Activated CD4-positive, alpha-beta T cell treated with anti-CD3 and anti-CD28 coated beads, Interleukin-2, amount 10 ng/mL, durations not matched to agents 7 days and 5 days (primary cell): ENCODE measurements around the gene ARL9. TPM values are rescaled to one million over a fixed set of nuclear protein-coding genes. Genes with fewer than 3 reads are reported as not detected.

Experiments used
- CTCF ChIA-PET: fragments of 350-600 bp; sonication (Branson Sonifier 250); formaldehyde crosslinking; loops from one replicate; lab custom pipeline; 2021; ENCODE audit warnings: antibody characterized with exemption; lab: Charles Lee
- POLR2A ChIA-PET: fragments of 350-600 bp; sonication (Branson Sonifier 250); formaldehyde crosslinking; loops from one replicate; lab custom pipeline; 2021; ENCODE audit warnings: antibody characterized with exemption; lab: Charles Lee
- DNase-seq: peaks from one replicate; pipeline ENCODE4 v3.0.0-alpha.2; 2020
- H3K27ac Mint-ChIP-seq: one replicate; pipeline ENCODE4 v1.8.0; 2021; ENCODE audit warnings: mild to moderate bottlenecking, moderate library complexity, mixed read lengths
- H3K27me3 Mint-ChIP-seq: one replicate; pipeline ENCODE4 v1.8.0; 2021; ENCODE audit warnings: mixed read lengths
- H3K36me3 Mint-ChIP-seq: one replicate; pipeline ENCODE4 v1.8.0; 2021; ENCODE audit warnings: low read depth, mixed read lengths
- H3K4me1 Mint-ChIP-seq: one replicate; pipeline ENCODE4 v1.8.0; 2021; ENCODE audit warnings: mixed read lengths
- H3K4me3 Mint-ChIP-seq: one replicate; pipeline ENCODE4 v1.8.0; 2021; ENCODE audit warnings: mild to moderate bottlenecking, moderate library complexity, mixed read lengths
- H3K9me3 Mint-ChIP-seq: one replicate; pipeline ENCODE4 v1.8.0; 2021; ENCODE audit warnings: mixed read lengths
- total RNA-seq, 2 experiments: library from RNA; stranded (reverse); gene quantifications; one replicate each; pipeline ENCODE4 v1.2.3, GENCODE V29; 2021

ARL9 gene
- total RNA-seq, 2 experiments from 2014 or later: 0.10 TPM; not detected in 1

- DNase-seq: peak; percentile 9
- Mint-ChIP-seq H3K9me3 (no peaks in the 10 kb centered on the region), H3K27ac (peak overlapping the region; percentile 84), H3K4me3 (peak overlapping the region; percentile 97), H3K4me1 (peaks cover 45% of the 10 kb centered on the region), H3K36me3 (peaks cover 52% of the 10 kb centered on the region), H3K27me3 (no peaks in the 10 kb centered on the region)
- POLR2A ChIA-PET: interaction anchor here (0.6 kb wide), 1 partner anchor 150 kb away, joined by 5 read pairs; no protein-coding TSS in a partner anchor
- CTCF ChIA-PET: interaction anchor here (0.6 to 1.5 kb wide), 3 partner anchors 32 to 367 kb away, joined by 3 to 5 read pairs (median 4); partner anchors contain the start of gene PAICS
These were observed 35.9 kb upstream of the ARL9 start for GRCh38 chr4:56469489-56470210.

- DNase-seq: no peak
- Mint-ChIP-seq H3K9me3 (no peaks in the 10 kb centered on the region), H3K27me3 (no peaks in the 10 kb centered on the region), H3K27ac (no peak overlapping the region), H3K4me1 (peaks cover 8% of the 10 kb centered on the region), H3K36me3 (peaks cover 63% of the 10 kb centered on the region), H3K4me3 (no peak overlapping the region)
- POLR2A ChIA-PET: no interaction called here
- CTCF ChIA-PET: no interaction called here
These were observed 29.7 kb upstream of the ARL9 start for GRCh38 chr4:56475917-56476316.

- Mint-ChIP-seq H3K9me3 (no peaks in the 10 kb centered on the region), H3K27me3 (no peaks in the 10 kb centered on the region), H3K4me3 (no peak overlapping the region), H3K36me3 (peaks cover 54% of the 10 kb centered on the region), H3K27ac (no peak overlapping the region), H3K4me1 (peaks cover 2% of the 10 kb centered on the region)
- ChIA-PET CTCF (interaction anchor here (0.6 kb wide), 1 partner anchor 451 kb away, joined by 3 read pairs; no protein-coding TSS in a partner anchor), POLR2A (no interaction called here)
- no peak for DNase-seq
These were observed 28.3 kb upstream of the ARL9 start for GRCh38 chr4:56477192-56477702.

- H3K4me1 Mint-ChIP-seq: peaks cover 1% of the 10 kb centered on the region
- H3K27me3 Mint-ChIP-seq: no peaks in the 10 kb centered on the region
- ChIA-PET POLR2A (interaction anchor here (0.7 kb wide), 1 partner anchor 20 kb away, joined by 3 read pairs; no protein-coding TSS in a partner anchor), CTCF (interaction anchor here (1.3 kb wide), 1 partner anchor 9 kb away, joined by 3 read pairs; no protein-coding TSS in a partner anchor)
- H3K9me3 Mint-ChIP-seq: no peaks in the 10 kb centered on the region
- no peak overlapping the region for H3K27ac Mint-ChIP-seq
- H3K4me3 Mint-ChIP-seq: no peak overlapping the region
- H3K36me3 Mint-ChIP-seq: peaks cover 51% of the 10 kb centered on the region
- DNase-seq: no peak
These were observed 24.9 kb upstream of the ARL9 start for GRCh38 chr4:56480691-56481090.

GRCh38 chr4:56496241-56496640, 9.3 kb upstream of the ARL9 start:
- ChIA-PET CTCF (interaction anchor here (1.1 to 1.9 kb wide), 2 partner anchors 10 to 32 kb away, joined by 3 to 4 read pairs; no protein-coding TSS in a partner anchor), POLR2A (no interaction called here)
- Mint-ChIP-seq H3K4me1 (no peaks in the 10 kb centered on the region), H3K9me3 (no peaks in the 10 kb centered on the region), H3K27ac (no peak overlapping the region), H3K27me3 (no peaks in the 10 kb centered on the region), H3K4me3 (no peak overlapping the region), H3K36me3 (peaks cover 49% of the 10 kb centered on the region)
- DNase-seq: no peak

GRCh38 chr4:56511098-56511497, 5.5 kb downstream of the ARL9 start:
- peaks cover 4% of the 10 kb centered on the region for H3K4me1 Mint-ChIP-seq
- DNase-seq: no peak
- peaks cover 4% of the 10 kb centered on the region for H3K27me3 Mint-ChIP-seq
- H3K36me3 Mint-ChIP-seq: no peaks in the 10 kb centered on the region
- H3K4me3 Mint-ChIP-seq: no peak overlapping the region
- ChIA-PET CTCF (no interaction called here), POLR2A (no interaction called here)
- no peaks in the 10 kb centered on the region for H3K9me3 Mint-ChIP-seq
- H3K27ac Mint-ChIP-seq: no peak overlapping the region

GRCh38 chr4:56512166-56512565, 6.6 kb downstream of the ARL9 start:
- Mint-ChIP-seq H3K27me3 (peaks cover 10% of the 10 kb centered on the region), H3K27ac (no peak overlapping the region), H3K4me1 (no peaks in the 10 kb centered on the region), H3K4me3 (no peak overlapping the region), H3K36me3 (no peaks in the 10 kb centered on the region), H3K9me3 (no peaks in the 10 kb centered on the region)
- POLR2A ChIA-PET: no interaction called here
- CTCF ChIA-PET: interaction anchor here (0.6 kb wide), 1 partner anchor 325 kb away, joined by 5 read pairs; no protein-coding TSS in a partner anchor
- DNase-seq: no peak

GRCh38 chr4:56513517-56513916, 7.9 kb downstream of the ARL9 start:
- Mint-ChIP-seq H3K27ac (no peak overlapping the region), H3K27me3 (peaks cover 10% of the 10 kb centered on the region), H3K36me3 (no peaks in the 10 kb centered on the region), H3K4me1 (no peaks in the 10 kb centered on the region), H3K4me3 (no peak overlapping the region), H3K9me3 (no peaks in the 10 kb centered on the region)
- DNase-seq: no peak
- CTCF ChIA-PET: interaction anchor here (0.6 kb wide), 1 partner anchor 394 kb away, joined by 3 read pairs; the partner anchor contains the start of gene REST
- POLR2A ChIA-PET: no interaction called here

GRCh38 chr4:56530269-56531148, 24.9 kb downstream of the ARL9 start:
- H3K27me3 Mint-ChIP-seq: peaks cover 26% of the 10 kb centered on the region
- H3K9me3 Mint-ChIP-seq: no peaks in the 10 kb centered on the region
- peak; percentile 81 for DNase-seq
- no peak overlapping the region for H3K27ac Mint-ChIP-seq
- ChIA-PET CTCF (interaction anchor here (0.6 to 0.9 kb wide), 3 partner anchors 95 to 484 kb away, joined by 3 to 5 read pairs (median 4); partner anchors contain the start of genes PAICS, PPAT and REST), POLR2A (no interaction called here)
- peak overlapping the region; percentile 38 for H3K4me3 Mint-ChIP-seq
- H3K4me1 Mint-ChIP-seq: peaks cover 4% of the 10 kb centered on the region
- H3K36me3 Mint-ChIP-seq: no peaks in the 10 kb centered on the region

GRCh38 chr4:56531149-56531770, 25.7 kb downstream of the ARL9 start:
- H3K27ac Mint-ChIP-seq: no peak overlapping the region
- ChIA-PET CTCF (interaction anchor here (0.9 kb wide), 1 partner anchor 96 kb away, joined by 5 read pairs; the partner anchor contains the start of genes PAICS and PPAT), POLR2A (no interaction called here)
- DNase-seq: no peak
- H3K9me3 Mint-ChIP-seq: no peaks in the 10 kb centered on the region
- H3K4me1 Mint-ChIP-seq: peaks cover 4% of the 10 kb centered on the region
- no peaks in the 10 kb centered on the region for H3K36me3 Mint-ChIP-seq
- peaks cover 24% of the 10 kb centered on the region for H3K27me3 Mint-ChIP-seq
- no peak overlapping the region for H3K4me3 Mint-ChIP-seq

- POLR2A ChIA-PET: no interaction called here
These were observed 26.2 kb downstream of the ARL9 start for GRCh38 chr4:56531823-56532222.

GRCh38 chr4:56532239-56532638, 26.6 kb downstream of the ARL9 start:
- no peak for DNase-seq
- H3K9me3 Mint-ChIP-seq: no peaks in the 10 kb centered on the region
- peaks cover 23% of the 10 kb centered on the region for H3K27me3 Mint-ChIP-seq
- no peak overlapping the region for H3K4me3 Mint-ChIP-seq
- POLR2A ChIA-PET: no interaction called here
- H3K4me1 Mint-ChIP-seq: peaks cover 4% of the 10 kb centered on the region
- H3K36me3 Mint-ChIP-seq: no peaks in the 10 kb centered on the region
- H3K27ac Mint-ChIP-seq: no peak overlapping the region
- CTCF ChIA-PET: no interaction called here

More at GRCh38 chr4:56531823-56532222, 26.2 kb downstream of the ARL9 start:
- CTCF ChIA-PET: no interaction called here
- Mint-ChIP-seq H3K9me3 (no peaks in the 10 kb centered on the region), H3K4me1 (peaks cover 4% of the 10 kb centered on the region), H3K27ac (no peak overlapping the region), H3K27me3 (peaks cover 21% of the 10 kb centered on the region), H3K36me3 (no peaks in the 10 kb centered on the region), H3K4me3 (no peak overlapping the region)
- no peak for DNase-seq
